Stimulated activated CD4-positive, alpha-beta T cell treated with anti-CD3 and anti-CD28 coated beads, Interleukin-1b, Interleukin-23, amount 100 ng/mL, for 4 hours (primary cell): Measurements from ENCODE around the gene MBL2.
A peak's percentile ranks its signal among the peaks of the same experiment; 100 is the strongest.

Experiments
- DNase-seq, 2 donors: peaks; one replicate each; pipeline ENCODE4 v3.0.0-alpha.2; 2020; ENCODE audit warnings: low read depth in 2 of 2

The MBL2 gene

DNA sequence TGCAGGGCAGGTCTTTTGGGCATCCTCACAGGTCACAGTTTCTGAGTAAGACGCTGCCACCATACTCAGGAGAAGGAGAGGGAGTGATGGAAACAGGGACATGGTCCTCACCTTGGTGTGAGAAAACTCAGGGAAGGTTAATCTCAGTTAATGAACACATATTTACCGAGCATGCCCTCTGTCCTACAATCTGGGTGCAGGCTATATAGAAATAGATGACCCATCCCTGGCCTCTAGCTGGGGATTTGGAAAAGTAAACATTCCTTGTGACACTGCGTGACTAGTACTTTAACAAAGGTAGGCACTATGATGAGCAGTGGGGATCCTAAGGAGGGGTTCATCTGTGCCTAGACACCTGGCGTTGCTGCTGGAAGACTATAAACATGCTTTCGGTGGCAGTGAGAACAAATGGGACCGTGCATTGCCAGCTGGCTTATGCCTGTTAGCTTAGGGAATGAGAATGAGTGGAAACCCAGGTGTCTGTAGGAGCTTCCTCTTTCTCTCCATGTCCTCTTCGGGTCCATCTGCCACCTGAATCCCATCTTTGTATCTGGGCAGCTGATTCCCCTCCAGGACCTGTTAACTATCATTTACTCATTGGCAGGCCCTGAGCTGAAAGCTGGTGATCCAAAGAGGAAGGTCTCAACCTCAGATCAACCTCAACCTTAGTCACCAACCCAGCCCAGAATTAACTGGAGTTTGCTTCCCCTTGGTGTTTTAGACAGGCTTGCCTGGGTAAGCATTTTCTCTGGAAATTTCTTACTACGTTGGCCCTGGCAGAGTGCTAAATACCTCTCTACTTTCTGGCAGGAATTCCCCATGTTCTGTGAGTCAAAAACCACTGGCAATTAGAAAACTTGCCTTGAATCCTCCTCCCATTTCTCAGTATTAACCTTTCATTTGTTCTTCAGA is 794 bp downstream of the MBL2 start:
- DNase-seq, result no peak

DNA sequence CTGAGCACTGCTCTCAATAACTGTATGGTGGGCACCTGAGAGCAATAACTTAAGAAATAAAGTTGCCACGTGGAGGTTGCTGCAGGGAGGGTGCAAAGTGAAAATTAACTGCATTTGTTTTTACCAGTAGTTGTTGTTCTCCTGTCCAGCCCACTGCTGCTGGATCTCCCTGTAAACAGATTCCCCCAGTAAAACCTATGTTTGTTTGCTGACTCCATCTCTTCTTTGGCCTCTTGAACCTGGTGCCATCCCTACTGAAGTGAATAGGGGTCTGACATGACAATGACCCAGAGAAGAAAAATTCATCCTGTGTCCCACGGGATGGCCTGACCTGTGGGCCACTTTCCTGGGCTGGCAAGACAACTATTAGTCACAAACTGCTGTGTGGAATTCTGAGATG is 1.7 kb downstream of the MBL2 start:
- no peak for DNase-seq

GRCh38 chr10:52769966-52770365 is 2.6 kb downstream of the MBL2 start:
- DNase-seq, result no peak

GRCh38 chr10:52768001-52768532 is 4.5 kb downstream of the MBL2 start:
- no peak for DNase-seq

- no peak for DNase-seq
Observed at GRCh38 chr10:52762088-52762487, 10.5 kb downstream of the MBL2 start.

DNA sequence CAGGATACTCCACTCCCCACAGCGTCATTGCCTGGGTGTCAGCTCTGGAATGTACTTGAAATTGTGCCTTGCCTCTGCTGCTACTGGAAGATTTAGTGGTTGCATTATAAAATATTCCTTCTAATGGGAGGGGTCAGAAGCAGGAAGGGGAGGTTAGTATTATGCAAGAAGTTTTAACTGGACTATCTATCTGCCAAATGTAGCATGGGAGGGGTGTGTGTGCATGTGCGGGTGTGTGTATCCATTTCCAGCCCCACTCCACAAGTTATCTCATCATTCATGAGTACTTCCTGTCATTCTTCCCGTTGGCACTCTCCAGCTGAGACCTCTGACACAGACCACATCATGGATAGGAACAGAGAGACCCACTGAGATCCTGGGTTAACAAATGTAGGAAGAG is 13.4 kb downstream of the MBL2 start:
- DNase-seq, result no peak

- no peak for DNase-seq
Observed at GRCh38 chr10:52758406-52758805, 14.2 kb downstream of the MBL2 start.

DNA sequence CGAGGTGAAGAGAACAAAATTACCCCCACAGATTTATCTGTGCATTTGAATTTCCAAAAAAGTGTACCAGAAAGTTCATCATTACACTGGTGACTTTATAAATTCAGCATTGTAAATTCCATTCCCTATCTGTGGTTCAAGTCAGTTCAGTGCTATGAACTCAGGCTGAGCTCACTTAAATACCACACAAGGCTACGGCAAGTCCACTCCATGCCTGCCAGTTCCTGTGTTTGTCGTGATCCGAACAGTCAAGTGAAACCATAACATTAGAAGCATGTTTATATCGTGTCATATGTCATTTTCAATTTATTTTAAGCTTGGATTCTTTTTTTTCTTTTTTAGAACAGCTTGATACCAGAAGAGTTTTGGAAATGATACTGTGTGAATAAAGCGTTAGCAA is 14.8 kb downstream of the MBL2 start:
- DNase-seq, result no peak

- DNase-seq, result no peak
Observed at GRCh38 chr10:52756966-52757365, 15.6 kb downstream of the MBL2 start.

DNA sequence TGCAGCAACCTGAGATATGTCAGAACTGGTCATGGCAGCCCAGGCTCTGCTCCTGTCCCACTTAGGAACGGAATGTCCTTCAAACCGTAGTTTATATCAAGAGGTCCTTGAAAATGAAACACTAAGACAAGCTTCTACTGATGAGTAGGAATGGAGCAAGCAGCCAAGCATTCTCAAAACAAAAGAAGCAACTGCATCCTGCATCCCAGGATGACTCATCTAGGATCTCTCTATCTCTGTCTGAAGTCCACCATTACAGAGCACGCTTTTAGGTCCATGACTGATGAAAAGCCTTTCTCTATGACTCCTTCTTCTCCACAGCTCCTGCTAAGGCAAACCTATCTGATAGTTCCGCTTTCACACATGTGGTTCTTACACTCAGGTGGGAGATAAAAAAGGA is 16.3 kb downstream of the MBL2 start:
- no peak for DNase-seq

GRCh38 chr10:52755297-52756062 is 17.1 kb downstream of the MBL2 start:
- DNase-seq, result no peak

DNA sequence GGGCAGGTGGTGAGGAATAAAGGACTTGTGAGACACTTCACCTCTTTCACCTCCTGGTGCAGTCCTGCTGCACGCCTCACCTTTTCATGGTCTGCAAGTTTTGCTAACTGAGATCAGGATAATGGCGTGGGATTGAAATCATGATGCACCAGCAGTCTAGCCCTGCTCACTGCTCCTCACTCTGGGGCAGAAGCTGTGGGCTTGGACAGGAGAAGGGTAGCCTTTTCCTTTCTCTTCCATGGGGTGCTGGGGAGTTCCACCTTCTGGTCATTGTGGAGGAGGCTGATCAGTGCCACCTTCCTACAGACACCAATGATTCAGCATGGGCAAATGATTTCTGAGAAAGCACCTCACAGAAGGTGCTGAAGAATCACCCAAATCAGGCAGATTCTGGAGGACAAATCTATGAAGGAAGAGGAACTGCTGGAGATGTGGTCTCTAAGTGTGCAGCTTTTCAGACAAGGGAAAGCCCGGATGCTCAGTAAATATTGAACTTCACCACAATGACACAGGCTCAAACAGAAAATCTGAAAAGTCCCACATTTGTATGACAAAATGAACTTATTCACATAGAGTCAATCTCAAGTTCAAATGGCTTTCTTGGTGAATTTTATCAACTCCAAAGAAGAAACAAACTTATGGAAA is 19.7 kb downstream of the MBL2 start:
- no peak for DNase-seq

GRCh38 chr10:52752261-52752660 is 20.3 kb downstream of the MBL2 start:
- DNase-seq, result no peak

DNA sequence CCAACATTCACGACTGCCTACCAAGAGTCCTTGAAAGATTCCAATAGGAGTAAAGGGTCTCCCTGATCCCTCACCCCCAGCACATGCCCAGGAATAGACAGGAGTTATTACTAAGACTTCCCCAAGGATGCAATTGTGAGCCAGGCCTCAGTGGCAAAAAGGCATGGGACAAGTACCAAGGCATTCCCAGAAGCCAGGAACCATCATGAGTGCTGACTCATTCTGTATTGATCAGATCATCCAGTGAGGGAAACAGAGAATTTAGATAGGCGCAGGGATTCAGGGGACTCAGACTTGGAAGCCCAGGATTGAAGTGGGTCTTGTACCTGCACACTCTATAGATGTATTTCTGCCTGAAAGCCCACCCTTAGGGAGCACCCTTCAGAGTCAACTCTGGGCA is 21.2 kb downstream of the MBL2 start:
- DNase-seq, result no peak

GRCh38 chr10:52750629-52751028 is 22.0 kb downstream of the MBL2 start:
- no peak for DNase-seq

- DNase-seq, result no peak
Observed at GRCh38 chr10:52747694-52748093, 24.9 kb downstream of the MBL2 start.

DNA sequence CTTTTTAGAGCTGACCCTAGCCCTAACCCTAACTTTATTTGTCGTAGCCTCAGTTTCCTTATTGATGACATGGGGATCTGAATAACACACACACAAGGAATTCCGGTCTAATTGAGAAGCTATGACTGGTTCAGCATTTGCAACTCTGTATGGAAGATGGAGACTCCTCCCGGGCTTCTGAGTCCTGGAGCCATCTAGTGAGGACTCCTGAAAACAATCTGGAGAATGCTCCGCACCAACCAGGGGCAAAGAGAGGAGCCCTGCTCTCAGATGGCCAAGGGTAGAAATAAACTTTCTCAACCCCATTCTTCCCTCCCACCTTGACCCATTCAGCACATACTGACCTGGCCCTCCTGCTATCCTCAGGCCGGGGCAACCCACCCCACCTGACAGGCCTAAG is 26.4 kb downstream of the MBL2 start:
- no peak for DNase-seq

DNA sequence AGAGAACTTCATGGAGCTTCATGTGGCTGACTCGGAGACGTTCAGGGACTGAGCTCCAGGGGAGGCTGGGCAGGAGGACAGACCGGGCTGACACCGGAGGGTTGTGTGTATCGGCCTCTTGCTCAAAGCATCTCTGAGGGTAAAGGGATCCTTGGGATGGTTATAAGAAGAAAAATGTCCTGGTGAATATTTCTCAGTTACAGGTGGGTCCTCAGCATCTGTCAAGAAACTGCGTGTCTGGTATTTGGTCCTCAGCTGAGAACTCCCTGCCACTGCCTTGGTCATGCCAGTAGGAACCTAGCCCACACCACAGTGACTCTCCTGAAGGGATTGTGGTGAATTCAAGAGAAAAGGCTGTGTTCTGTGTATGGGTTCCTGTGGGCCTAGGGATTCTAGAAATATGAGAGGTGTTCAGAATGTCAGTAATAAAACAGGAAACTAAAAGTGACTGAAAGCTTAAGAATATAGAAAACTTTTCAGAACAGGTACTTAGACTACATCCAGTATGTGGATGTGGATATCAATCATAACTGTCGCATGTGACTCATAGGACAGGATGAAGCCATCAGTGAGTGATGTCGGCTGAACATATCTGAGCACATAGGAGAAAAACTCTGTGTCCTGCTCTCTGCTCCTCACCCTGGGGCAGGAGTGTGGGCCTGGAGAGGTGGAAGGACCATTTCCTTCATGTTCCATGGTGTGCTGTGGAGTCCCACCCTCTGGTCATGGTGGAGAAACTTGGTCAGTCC is 28.4 kb downstream of the MBL2 start:
- DNase-seq, result no peak

- no peak for DNase-seq
Observed at GRCh38 chr10:52742731-52743130, 29.9 kb downstream of the MBL2 start.

GRCh38 chr10:52741851-52742250 is 30.7 kb downstream of the MBL2 start:
- DNase-seq, result no peak

- peak in 1 of 2 donors; percentile 2 for DNase-seq
Observed at GRCh38 chr10:52740913-52741675, 31.5 kb downstream of the MBL2 start.
